ENCODE measurements around the gene FGF6. TPM values are rescaled to one million over a fixed set of nuclear protein-coding genes. Genes with fewer than 3 reads are reported as not detected.

Gene FGF6
- total RNA-seq, 1 experiment from 2014 or later, result not detected

GRCh38 chr12:4386801-4387200 lies 58.8 kb downstream of the FGF6 start:
- no peak for DNase-seq
- Histone ChIP-seq H3K4me3 (ENCODE audit: insufficient read depth, low read depth, low read length) (no peak overlapping the region), H3K27me3 (ENCODE audit: control insufficient read depth, insufficient read depth, low read length) (no peaks in the 10 kb centered on the region), H3K36me3 (replicated peaks; ENCODE audit: control insufficient read depth, insufficient read depth, low read length) (no peaks in the 10 kb centered on the region)

Other genes with a start within 250 kb of the FGF6 start
- gene CCND2, start 172.1 kb downstream of the FGF6 start, total RNA-seq (2014; rRNA removed; shearing (Covaris generic)), result 136 and 201 TPM in 2 replicates
- gene TIGAR, start 124.6 kb downstream of the FGF6 start, total RNA-seq (2014; rRNA removed; shearing (Covaris generic)), result 2.6 and 3.4 TPM in 2 replicates
- 0.17 and 0.37 TPM in 2 replicates for gene FGF23, start 66.1 kb downstream of the FGF6 start, total RNA-seq (2014; rRNA removed; shearing (Covaris generic))
- 59.7 and 87.2 TPM in 2 replicates for gene RAD51AP1, start 93.1 kb upstream of the FGF6 start, total RNA-seq (2014; rRNA removed; shearing (Covaris generic))
- gene DYRK4, start 116.4 kb upstream of the FGF6 start, total RNA-seq (2014; rRNA removed; shearing (Covaris generic)), result 25.5 and 30.6 TPM in 2 replicates
- gene AKAP3, start 203.2 kb upstream of the FGF6 start, total RNA-seq (2014; rRNA removed; shearing (Covaris generic)), result 1.5 and 1.9 TPM in 2 replicates
- gene NDUFA9, start 203.3 kb upstream of the FGF6 start, total RNA-seq (2014; rRNA removed; shearing (Covaris generic)), result 100 and 104 TPM in 2 replicates

Data from H7 (cell line).